Measurements from ENCODE around the gene DACT2. TPM values are rescaled to one million over a fixed set of nuclear protein-coding genes. Genes with fewer than 3 reads are reported as not detected.

The DACT2 gene
- total and polyA plus RNA-seq, 2 of the 8 experiments (the other 6 are each of a cell fraction or from before 2014, with no cell fraction given): 2.9 to 3.1 TPM

- Histone ChIP-seq H3K79me1 (ENCODE audit: low read depth, low read length) (no peaks in the 10 kb centered on the region), H3K18ac (ENCODE audit: extremely low read depth, low read length) (no peak overlapping the region), H2BK20ac (ENCODE audit: low read length) (no peak overlapping the region), H3K9ac (replicated peaks in 1 of 4; ENCODE audit: extremely low read depth in 1 of 4, low read depth in 3 of 4, low read length in 3 of 4) (no peak overlapping the region), H3K4me1 (replicated peaks in 1 of 4; ENCODE audit: control insufficient read depth in 3 of 4, insufficient read depth in 4 of 4, low read length in 3 of 4) (peaks cover 0 to 3% (median 0%) of the 10 kb centered on the region in 4 experiments; a peak in 4 of 7 replicates), H4K20me1 (replicated peaks in 1 of 2; ENCODE audit: control insufficient read depth in 1 of 2, insufficient read depth in 2 of 2, low read length in 2 of 2) (no peaks in the 10 kb centered on the region), H3K23ac (ENCODE audit: insufficient read length) (no peak overlapping the region), H3K14ac (ENCODE audit: insufficient read length) (no peak overlapping the region), H3K27me3 (replicated peaks in 1 of 4; ENCODE audit: control insufficient read depth in 3 of 4, extremely low read depth in 1 of 4, insufficient read depth in 3 of 4, low read length in 3 of 4) (no peaks in the 10 kb centered on the region), H3K27ac (ENCODE audit: low read depth, low read length) (no peak overlapping the region), H3K4ac (replicated peaks; ENCODE audit: insufficient read length, low read depth, low read length) (no peak overlapping the region), H4K91ac (replicated peaks; ENCODE audit: insufficient read length, low read length) (no peak overlapping the region), H3K56ac (replicated peaks; ENCODE audit: insufficient read length, low read depth, low read length) (no peak overlapping the region), H3K79me2 (ENCODE audit: control insufficient read depth in 1 of 2, insufficient read depth in 2 of 2, low read length in 2 of 2) (no peaks in the 10 kb centered on the region), H2BK120ac (replicated peaks; ENCODE audit: low read depth, low read length) (no peak overlapping the region), H2BK12ac (ENCODE audit: low read depth, low read length) (no peak overlapping the region), H2AFZ (ENCODE audit: low read length) (no peak overlapping the region), H3K4me2 (ENCODE audit: insufficient read depth in 1 of 2, low read depth in 2 of 2, low read length in 2 of 2) (no peak overlapping the region), H2BK15ac (ENCODE audit: low read length) (no peak overlapping the region), H3K23me2 (ENCODE audit: low read depth, low read length) (no peaks in the 10 kb centered on the region), H2BK5ac (ENCODE audit: low read depth, low read length) (no peak overlapping the region), H4K8ac (ENCODE audit: extremely low read depth, insufficient read depth, low read length) (no peak overlapping the region), H4K5ac (ENCODE audit: insufficient read length, low read depth, low read length) (no peak overlapping the region), H3K36me3 (ENCODE audit: control insufficient read depth in 2 of 4, insufficient read depth in 4 of 4, low read length in 3 of 4) (no peaks in the 10 kb centered on the region; a peak in 1 of 8 replicates), H2AK5ac (ENCODE audit: low read depth, low read length) (no peak overlapping the region), H3K4me3 (ENCODE audit: extremely low read depth in 1 of 4, insufficient read depth in 2 of 4, low read depth in 3 of 4, low read length in 4 of 4) (no peak overlapping the region), H3K9me3 (ENCODE audit: insufficient read depth in 2 of 2, low read depth in 1 of 2, low read length in 1 of 2) (no peaks in the 10 kb centered on the region; a peak in 1 of 4 replicates)
- TF ChIP-seq POLR2AphosphoS5 (IDR thresholded peaks at IDR 0.05; ENCODE audit: low read depth, low read length) (no peak), SIX5 (IDR thresholded peaks at IDR 0.05; ENCODE audit: low read depth, low read length) (no peak), MAX (IDR thresholded peaks at IDR 0.05) (no peak), YY1 (IDR thresholded peaks at IDR 0.05; ENCODE audit: low read depth, low read length) (no peak), CEBPB (IDR thresholded peaks at IDR 0.05; ENCODE audit: low read depth, low read length) (no peak), ZNF274 (IDR thresholded peaks at IDR 0.05; ENCODE audit: borderline replicate concordance, extremely low read depth, low read length) (no peak), EGR1 (IDR thresholded peaks at IDR 0.05; ENCODE audit: borderline replicate concordance, low read depth, low read length) (no peak), POU5F1 (IDR thresholded peaks at IDR 0.05; ENCODE audit: low read depth, low read length) (no peak), SUZ12 (IDR thresholded peaks at IDR 0.05; ENCODE audit: low read length) (no peak), EZH2 (IDR thresholded peaks at IDR 0.05; ENCODE audit: low read depth, low read length, severe bottlenecking) (no peak), CTCF (IDR thresholded peaks at IDR 0.05; ENCODE audit: control extremely low read depth in 1 of 3, insufficient read depth in 1 of 3, low read depth in 1 of 3, low read length in 3 of 3) (no peak)
- FAIRE-seq: no peak
- POLR2A ChIA-PET (ENCODE audit: partially characterized antibody): no interaction called here
- DNase-seq (ENCODE audit: low read depth in 1 of 2, low spot score in 2 of 2): no peak
- 84% methylated on average over 15 of the region's 15 CpGs; no CpG with 5 or more reads in 1 of the 2 experiments for WGBS, 2 experiments (ENCODE audit: extremely low coverage in 1 of 2, insufficient coverage in 1 of 2, insufficient read length in 1 of 2, insufficient replicate concordance in 2 of 2, low coverage in 1 of 2, low lambda C conversion rate in 2 of 2, missing lambda C conversion rate in 1 of 2)
- CTCF ChIA-PET (ENCODE audit: partially characterized antibody): interaction anchor here (0.6 to 0.8 kb wide), 3 partner anchors 9 to 21 kb away, joined by 3 to 4 read pairs (median 3); no protein-coding TSS in a partner anchor
Measured at GRCh38 chr6:168367285-168367751, 47.7 kb upstream of the DACT2 start.
